Natural killer cell (primary cell): ENCODE data around the gene SH3BGRL3. TPM values are rescaled to one million over a fixed set of nuclear protein-coding genes. Genes with fewer than 3 reads are reported as not detected.

Experiments
- ATAC-seq, 3 donors: fragments of 150-1000 bp in 2 of 3; fragments of 200-7000 bp in 1 of 3; cut with Tn5 transposase; 1 replicate in 1 of 3; 2 replicates in 2 of 3; pipeline ENCODE4 v1.10.0; 2021; ENCODE audit warnings: mild to moderate bottlenecking in 2 of 3, moderate library complexity in 2 of 3
- DNase-seq, 2 donors: peaks; one replicate each; pipeline versions ENCODE4 v3.0.0 to v3.0.0-alpha.2; 2013 to 2021; ENCODE audit warnings: mixed read lengths in 1 of 2
- H3K27ac ChIP-seq: one replicate; pipeline ENCODE4 v1.5.1; 2013; ENCODE audit warnings: mild to moderate bottlenecking, low read length
- H3K27me3 ChIP-seq: one replicate; pipeline ENCODE4 v1.6.1; 2013; ENCODE audit warnings: low read length; ENCODE audit not compliant: control insufficient read depth, insufficient read depth
- H3K36me3 ChIP-seq: one replicate; pipeline ENCODE4 v1.6.1; 2013; ENCODE audit warnings: low read length; ENCODE audit not compliant: control insufficient read depth, insufficient read depth
- H3K4me1 ChIP-seq: one replicate; pipeline ENCODE4 v1.6.1; 2013; ENCODE audit warnings: low read length; ENCODE audit not compliant: control insufficient read depth, insufficient read depth
- H3K4me3 ChIP-seq: one replicate; pipeline ENCODE4 v1.5.1; 2013; ENCODE audit warnings: low read length
- H3K9me3 ChIP-seq: one replicate; pipeline ENCODE4 v1.6.1; 2013; ENCODE audit warnings: low read length; ENCODE audit not compliant: control insufficient read depth, insufficient read depth
- H3K27ac Mint-ChIP-seq, 2 donors: one replicate each; pipeline ENCODE4 v1.8.0; 2022; ENCODE audit warnings: mild to moderate bottlenecking in 2 of 2, mixed read lengths in 2 of 2, moderate library complexity in 1 of 2
- H3K27me3 Mint-ChIP-seq, 2 donors: one replicate each; pipeline ENCODE4 v1.8.0; 2022; ENCODE audit warnings: low read depth in 2 of 2, mixed read lengths in 2 of 2
- H3K36me3 Mint-ChIP-seq: one replicate; pipeline ENCODE4 v1.8.0; 2022; ENCODE audit warnings: mixed read lengths
- H3K4me1 Mint-ChIP-seq, 2 donors: one replicate each; pipeline ENCODE4 v1.8.0; 2022; ENCODE audit warnings: mixed read lengths in 2 of 2
- H3K4me3 Mint-ChIP-seq: one replicate; pipeline ENCODE4 v1.8.0; 2022; ENCODE audit warnings: mild to moderate bottlenecking, moderate library complexity, mixed read lengths
- H3K9me3 Mint-ChIP-seq, 2 donors: one replicate each; pipeline ENCODE4 v1.8.0; 2022; ENCODE audit warnings: mixed read lengths in 2 of 2
- CTCF ChIP-seq: fragments of 200-600 bp; IDR thresholded peaks from one replicate; pipeline ENCODE4 v1.8.0; 2022; ENCODE audit warnings: antibody characterized with exemption
- WGBS: methylation state at CpG from one replicate; pipeline ENCODE4 v1.1.7; 2013; ENCODE audit warnings: missing lambda C conversion rate; ENCODE audit not compliant: insufficient coverage; 5-methylcytosine and 5-hydroxymethylcytosine counted together
- intact Hi-C: fragments of 100-400 bp; cut with micrococcal nuclease; formaldehyde crosslinking; loops from one replicate; pipeline ENCODE4 v1.14.2; 2022
- total RNA-seq, 4 donors: library from RNA; stranded (reverse); fragments of 120-200 nt in 1 of 4; gene quantifications; one replicate each; pipeline versions ENCODE4 v1.2.3 to v1.2.4, GENCODE V29; 2013 to 2022

Gene SH3BGRL3
- total RNA-seq, 3 donors from 2014 or later (not counting 1 experiment from before 2014, with no cell fraction given): 396 to 488 (median 437) TPM

- H3K27me3 Mint-ChIP-seq: no peaks in the 10 kb centered on the region
- no peaks in the 10 kb centered on the region for H3K4me1 Mint-ChIP-seq
- Histone ChIP-seq H3K27ac (no peak overlapping the region), H3K36me3 (peaks cover 14% of the 10 kb centered on the region), H3K4me3 (no peak overlapping the region), H3K9me3 (no peaks in the 10 kb centered on the region), H3K4me1 (no peaks in the 10 kb centered on the region), H3K27me3 (no peaks in the 10 kb centered on the region)
- DNase-seq (no peak), ATAC-seq (no peak)
- 94% methylated on average over 5 of the region's 7 CpGs for WGBS
- TF ChIP-seq CTCF: no peak
- no peaks in the 10 kb centered on the region for H3K9me3 Mint-ChIP-seq
- intact Hi-C loops: no loop called here
- peaks cover 3% of the 10 kb centered on the region for H3K36me3 Mint-ChIP-seq
- no peak overlapping the region for H3K4me3 Mint-ChIP-seq
- no peak overlapping the region for H3K27ac Mint-ChIP-seq
Measured at GRCh38 chr1:26252718-26253117, 27.2 kb upstream of the SH3BGRL3 start.

- H3K4me3 Mint-ChIP-seq: no peak overlapping the region
- H3K27me3 Mint-ChIP-seq: no peaks in the 10 kb centered on the region
- ATAC-seq (no peak), DNase-seq (no peak)
- 96% methylated on average over 3 of the region's 3 CpGs for WGBS
- TF ChIP-seq CTCF: no peak
- Histone ChIP-seq H3K36me3 (peaks cover 27% of the 10 kb centered on the region), H3K9me3 (no peaks in the 10 kb centered on the region), H3K4me3 (no peak overlapping the region), H3K4me1 (no peaks in the 10 kb centered on the region), H3K27me3 (no peaks in the 10 kb centered on the region), H3K27ac (no peak overlapping the region)
- H3K36me3 Mint-ChIP-seq: peaks cover 19% of the 10 kb centered on the region
- no peak overlapping the region for H3K27ac Mint-ChIP-seq
- no peaks in the 10 kb centered on the region for H3K9me3 Mint-ChIP-seq
- intact Hi-C loops: no loop called here
- no peaks in the 10 kb centered on the region for H3K4me1 Mint-ChIP-seq
Measured at GRCh38 chr1:26254404-26254803, 25.5 kb upstream of the SH3BGRL3 start.

GRCh38 chr1:26257222-26257621, 22.7 kb upstream of the SH3BGRL3 start:
- Mint-ChIP-seq H3K4me1 (no peaks in the 10 kb centered on the region), H3K36me3 (peaks cover 23% of the 10 kb centered on the region), H3K9me3 (no peaks in the 10 kb centered on the region), H3K4me3 (no peak overlapping the region), H3K27me3 (no peaks in the 10 kb centered on the region), H3K27ac (no peak overlapping the region)
- 100% methylated on average over 2 of the region's 2 CpGs for WGBS
- peaks cover 30% of the 10 kb centered on the region for H3K36me3 ChIP-seq
- H3K27me3 ChIP-seq: no peaks in the 10 kb centered on the region
- no peak overlapping the region for H3K27ac ChIP-seq
- no peak for ATAC-seq
- intact Hi-C loops: no loop called here
- H3K9me3 ChIP-seq: no peaks in the 10 kb centered on the region
- H3K4me1 ChIP-seq: no peaks in the 10 kb centered on the region
- DNase-seq: no peak
- no peak for TF ChIP-seq CTCF
- H3K4me3 ChIP-seq: no peak overlapping the region

- Histone ChIP-seq H3K4me3 (no peak overlapping the region), H3K36me3 (peaks cover 40% of the 10 kb centered on the region), H3K9me3 (no peaks in the 10 kb centered on the region), H3K27me3 (no peaks in the 10 kb centered on the region), H3K27ac (no peak overlapping the region), H3K4me1 (no peaks in the 10 kb centered on the region)
- Mint-ChIP-seq H3K27ac (no peak overlapping the region), H3K36me3 (peaks cover 23% of the 10 kb centered on the region), H3K4me1 (no peaks in the 10 kb centered on the region), H3K9me3 (no peaks in the 10 kb centered on the region), H3K4me3 (no peak overlapping the region), H3K27me3 (no peaks in the 10 kb centered on the region)
- ATAC-seq (no peak), DNase-seq (no peak)
- intact Hi-C loops: no loop called here
- WGBS: 78% methylated on average over 2 of the region's 2 CpGs
- TF ChIP-seq CTCF: no peak
Measured at GRCh38 chr1:26259005-26259404, 20.9 kb upstream of the SH3BGRL3 start.
